Measurements from ENCODE around the gene NKX2-3. TPM values are rescaled to one million over a fixed set of nuclear protein-coding genes. Genes with fewer than 3 reads are reported as not detected.

NKX2-3 gene
- total RNA-seq, 2 experiments from 2014 or later: not detected

- H3K27ac ChIP-seq (ENCODE audit: low read depth, low read length, poor library complexity, severe bottlenecking): no peak overlapping the region
- ChIA-PET CTCF (ENCODE audit: unreplicated experiment) (no interaction called here), POLR2A (no interaction called here)
- TF ChIP-seq, protein P1, sequence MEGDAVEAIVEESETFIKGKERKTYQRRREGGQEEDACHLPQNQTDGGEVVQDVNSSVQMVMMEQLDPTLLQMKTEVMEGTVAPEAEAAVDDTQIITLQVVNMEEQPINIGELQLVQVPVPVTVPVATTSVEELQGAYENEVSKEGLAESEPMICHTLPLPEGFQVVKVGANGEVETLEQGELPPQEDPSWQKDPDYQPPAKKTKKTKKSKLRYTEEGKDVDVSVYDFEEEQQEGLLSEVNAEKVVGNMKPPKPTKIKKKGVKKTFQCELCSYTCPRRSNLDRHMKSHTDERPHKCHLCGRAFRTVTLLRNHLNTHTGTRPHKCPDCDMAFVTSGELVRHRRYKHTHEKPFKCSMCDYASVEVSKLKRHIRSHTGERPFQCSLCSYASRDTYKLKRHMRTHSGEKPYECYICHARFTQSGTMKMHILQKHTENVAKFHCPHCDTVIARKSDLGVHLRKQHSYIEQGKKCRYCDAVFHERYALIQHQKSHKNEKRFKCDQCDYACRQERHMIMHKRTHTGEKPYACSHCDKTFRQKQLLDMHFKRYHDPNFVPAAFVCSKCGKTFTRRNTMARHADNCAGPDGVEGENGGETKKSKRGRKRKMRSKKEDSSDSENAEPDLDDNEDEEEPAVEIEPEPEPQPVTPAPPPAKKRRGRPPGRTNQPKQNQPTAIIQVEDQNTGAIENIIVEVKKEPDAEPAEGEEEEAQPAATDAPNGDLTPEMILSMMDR (conservative IDR thresholded peaks at IDR 0.05; ENCODE audit: low read length): peak; percentile 60
- no peak for TF ChIP-seq EZH2phosphoT487 (IDR thresholded peaks at IDR 0.05; ENCODE audit: borderline replicate concordance, low read depth, low read length)
- H3K4me1 ChIP-seq (ENCODE audit: insufficient read depth, low read length, poor library complexity, severe bottlenecking): no peaks in the 10 kb centered on the region
- no peaks in the 10 kb centered on the region for H3K36me3 ChIP-seq (ENCODE audit: insufficient read depth, low read length)
- no peak overlapping the region for H3K4me3 ChIP-seq (ENCODE audit: low read depth, low read length, poor library complexity, severe bottlenecking)
- H3K9me3 ChIP-seq (ENCODE audit: low read length): no peaks in the 10 kb centered on the region
- no peak overlapping the region for H2AFZ ChIP-seq (ENCODE audit: low read length)
- no peaks in the 10 kb centered on the region for H3K79me2 ChIP-seq (ENCODE audit: insufficient read depth, low read depth, low read length)
- peak; percentile 25 for DNase-seq (ENCODE audit: low spot score)
- no peaks in the 10 kb centered on the region for H4K20me1 ChIP-seq (ENCODE audit: insufficient read depth, low read length)
- BruUV-seq (replicated peaks): no TSS peak
- intact Hi-C loops (cut with micrococcal nuclease; ENCODE audit: unreplicated experiment): loop anchor here (5.0 kb wide), 2 partner anchors 111 to 156 kb away; no protein-coding TSS in a partner anchor
- H3K4me2 ChIP-seq (ENCODE audit: low read length): no peak overlapping the region
- H3K9me2 ChIP-seq (ENCODE audit: insufficient read depth, low read length): no peaks in the 10 kb centered on the region
Observed at GRCh38 chr10:99548041-99548530, 15.3 kb downstream of the NKX2-3 start.

GRCh38 chr10:99551158-99551557, 18.4 kb downstream of the NKX2-3 start:
- H3K4me2 ChIP-seq (ENCODE audit: low read length): no peak overlapping the region
- H3K79me2 ChIP-seq (ENCODE audit: insufficient read depth, low read depth, low read length): no peaks in the 10 kb centered on the region
- CTCF ChIA-PET (ENCODE audit: unreplicated experiment): no interaction called here
- intact Hi-C loops (cut with micrococcal nuclease; ENCODE audit: unreplicated experiment): no loop called here
- H3K36me3 ChIP-seq (ENCODE audit: insufficient read depth, low read length): no peaks in the 10 kb centered on the region
- TF ChIP-seq, protein P1 (conservative IDR thresholded peaks at IDR 0.05; ENCODE audit: low read length): no peak
- no peaks in the 10 kb centered on the region for H3K9me3 ChIP-seq (ENCODE audit: low read length)
- no peaks in the 10 kb centered on the region for H4K20me1 ChIP-seq (ENCODE audit: insufficient read depth, low read length)
- POLR2A ChIA-PET: no interaction called here
- no peak for DNase-seq (ENCODE audit: low spot score)
- H3K4me1 ChIP-seq (ENCODE audit: insufficient read depth, low read length, poor library complexity, severe bottlenecking): no peaks in the 10 kb centered on the region
- H3K9me2 ChIP-seq (ENCODE audit: insufficient read depth, low read length): no peaks in the 10 kb centered on the region
- no TSS peak for BruUV-seq (replicated peaks)
- no peak overlapping the region for H3K27ac ChIP-seq (ENCODE audit: low read depth, low read length, poor library complexity, severe bottlenecking)
- H2AFZ ChIP-seq (ENCODE audit: low read length): no peak overlapping the region
- H3K4me3 ChIP-seq (ENCODE audit: low read depth, low read length, poor library complexity, severe bottlenecking): no peak overlapping the region

DNA sequence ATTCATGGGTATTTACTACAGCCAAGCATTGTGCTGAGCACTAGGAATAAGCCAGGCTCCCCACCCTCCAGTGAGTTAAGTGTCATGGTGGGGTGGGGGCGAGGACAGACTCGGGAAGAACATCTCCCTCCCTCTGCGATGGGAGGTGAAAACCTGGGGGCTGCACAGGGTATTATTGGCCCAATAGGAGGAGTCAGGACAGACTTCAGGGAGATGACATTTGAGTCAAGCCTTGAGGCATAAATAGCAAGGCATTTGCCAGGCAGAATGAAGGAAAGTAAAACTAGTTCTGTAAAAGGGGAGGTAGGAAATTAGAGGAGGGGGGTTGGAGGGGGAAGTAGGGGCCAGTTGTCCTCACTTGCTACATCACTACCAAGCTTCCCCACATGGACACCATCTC, 18.9 kb downstream of the NKX2-3 start:
- TF ChIP-seq, protein P1 (conservative IDR thresholded peaks at IDR 0.05; ENCODE audit: low read length): no peak
- TF ChIP-seq EZH2phosphoT487 (IDR thresholded peaks at IDR 0.05; ENCODE audit: borderline replicate concordance, low read depth, low read length): no peak
- Histone ChIP-seq H3K36me3 (ENCODE audit: insufficient read depth, low read length) (no peaks in the 10 kb centered on the region), H3K4me2 (ENCODE audit: low read length) (no peak overlapping the region), H3K4me3 (ENCODE audit: low read depth, low read length, poor library complexity, severe bottlenecking) (no peak overlapping the region), H4K20me1 (ENCODE audit: insufficient read depth, low read length) (no peaks in the 10 kb centered on the region), H3K27ac (ENCODE audit: low read depth, low read length, poor library complexity, severe bottlenecking) (no peak overlapping the region), H3K9me3 (ENCODE audit: low read length) (no peaks in the 10 kb centered on the region), H3K9me2 (ENCODE audit: insufficient read depth, low read length) (no peaks in the 10 kb centered on the region), H3K79me2 (ENCODE audit: insufficient read depth, low read depth, low read length) (no peaks in the 10 kb centered on the region), H3K4me1 (ENCODE audit: insufficient read depth, low read length, poor library complexity, severe bottlenecking) (no peaks in the 10 kb centered on the region), H2AFZ (ENCODE audit: low read length) (no peak overlapping the region)
- ChIA-PET CTCF (ENCODE audit: unreplicated experiment) (no interaction called here), POLR2A (no interaction called here)
- intact Hi-C loops (cut with micrococcal nuclease; ENCODE audit: unreplicated experiment): no loop called here
- DNase-seq (ENCODE audit: low spot score): no peak
- no TSS peak for BruUV-seq (replicated peaks)

Data from OCI-LY7 (cell line).